Thyroid gland (tissue), 4 donors: ENCODE data around the gene CHAC1. TPM values are rescaled to one million over a fixed set of nuclear protein-coding genes. Genes with fewer than 3 reads are reported as not detected.

ENCODE experiments used
- DNase-seq, 2 donors: peaks; one replicate each; pipeline ENCODE4 v3.0.0-alpha.2; 2019
- H3K27ac ChIP-seq, 3 donors: fragments of 200-600 bp; sonication (generic); 1 replicate in 2 of 3; 2 replicates in 1 of 3; pipeline ENCODE4 v1.5.1; 2016 to 2019; ENCODE audit warnings: mild to moderate bottlenecking in 1 of 3, moderate library complexity in 1 of 3
- H3K27me3 ChIP-seq: fragments of 200-600 bp; sonication (generic); one replicate; pipeline ENCODE4 v1.5.1; 2019
- H3K36me3 ChIP-seq, 2 donors: fragments of 200-600 bp; sonication (generic); one replicate each; pipeline ENCODE4 v1.5.1; 2016 to 2019
- H3K4me1 ChIP-seq, 2 donors: fragments of 200-600 bp; sonication (generic); one replicate each; pipeline ENCODE4 v1.5.1; 2017 to 2019
- H3K4me3 ChIP-seq, 3 donors: fragments of 200-600 bp; sonication (generic); replicated peaks in 1 of 3; 1 replicate in 2 of 3; 2 replicates in 1 of 3; pipeline ENCODE4 v1.5.1; 2016; ENCODE audit warnings: mild to moderate bottlenecking in 1 of 3
- H3K9me3 ChIP-seq: fragments of 200-600 bp; sonication (generic); one replicate; pipeline ENCODE4 v1.5.1; 2017
- CTCF ChIP-seq, 6 experiments: fragments of 200-600 bp in 3 of 6; fragments of 450-650 bp in 3 of 6; sonication (generic) in 3 of 6; IDR thresholded peaks; one replicate each; pipeline ENCODE4 v1.5.1; 2016 to 2019; ENCODE audit warnings: antibody characterized with exemption in 6 of 6, mild to moderate bottlenecking in 2 of 6, inconsistent platforms in 1 of 6, moderate library complexity in 1 of 6
- POLR2A ChIP-seq, 2 donors: fragments of 450-650 bp; IDR thresholded peaks; one replicate each; pipeline ENCODE4 v1.6.1; 2017; ENCODE audit warnings: antibody characterized with exemption in 2 of 2, mild to moderate bottlenecking in 2 of 2, moderate library complexity in 1 of 2
- WGBS, 2 donors: methylation state at CpG; one replicate each; pipeline ENCODE4 v1.1.5; 2017; 5-methylcytosine and 5-hydroxymethylcytosine counted together
- intact Hi-C: fragments of 100-400 bp; cut with DNase I; formaldehyde crosslinking; loops from one replicate; pipeline ENCODE4 v1.15.1; 2023
- total RNA-seq, 4 donors: library from RNA; depleted of rRNA; stranded (reverse); fragments of >200 nt; gene quantifications; one replicate each; pipeline ENCODE4 v1.2.3, GENCODE V29; 2016

The CHAC1 gene
- total RNA-seq, 4 donors from 2014 or later, result 1.1 to 3.1 (median 1.8) TPM

GRCh38 chr15:40982855-40983254, 29.6 kb downstream of the CHAC1 start:
- H3K4me3 ChIP-seq, result no peak overlapping the region
- DNase-seq, result no peak
- H3K36me3 ChIP-seq, result peaks cover 89 to 91% of the 10 kb centered on the region in 2 donors
- WGBS, 2 donors, result 83 to 93% methylated on average over 13 of the region's 13 CpGs
- no peaks in the 10 kb centered on the region for H3K4me1 ChIP-seq
- no peaks in the 10 kb centered on the region for H3K9me3 ChIP-seq
- no peaks in the 10 kb centered on the region for H3K27me3 ChIP-seq
- H3K27ac ChIP-seq, result no peak overlapping the region
- intact Hi-C loops, result no loop called here
- no peak for TF ChIP-seq POLR2A (IDR thresholded peaks at IDR 0.05)
- TF ChIP-seq CTCF (IDR thresholded peaks at IDR 0.05), result no peak

- WGBS, 2 donors, result 95 to 96% methylated on average over 5 of the region's 5 CpGs
- TF ChIP-seq POLR2A (IDR thresholded peaks at IDR 0.05), result no peak
- no peak for TF ChIP-seq CTCF (IDR thresholded peaks at IDR 0.05)
- Histone ChIP-seq H3K36me3 (peaks cover 79% of the 10 kb centered on the region in 2 donors), H3K4me1 (no peaks in the 10 kb centered on the region), H3K27me3 (no peaks in the 10 kb centered on the region), H3K9me3 (no peaks in the 10 kb centered on the region), H3K27ac (no peak overlapping the region), H3K4me3 (no peak overlapping the region)
- DNase-seq, result no peak
- intact Hi-C loops, result no loop called here
Measured at GRCh38 chr15:40984406-40984805, 31.1 kb downstream of the CHAC1 start.

GRCh38 chr15:40984964-40985363, 31.7 kb downstream of the CHAC1 start:
- H3K27ac ChIP-seq, result no peak overlapping the region
- peaks cover 73 to 74% of the 10 kb centered on the region in 2 donors for H3K36me3 ChIP-seq
- WGBS, 2 donors, result 97 to 98% methylated on average over 4 of the region's 4 CpGs
- TF ChIP-seq CTCF (IDR thresholded peaks at IDR 0.05), result no peak
- TF ChIP-seq POLR2A (IDR thresholded peaks at IDR 0.05), result no peak
- H3K4me1 ChIP-seq, result no peaks in the 10 kb centered on the region
- H3K4me3 ChIP-seq, result no peak overlapping the region
- intact Hi-C loops, result no loop called here
- no peaks in the 10 kb centered on the region for H3K27me3 ChIP-seq
- DNase-seq, result no peak
- no peaks in the 10 kb centered on the region for H3K9me3 ChIP-seq

GRCh38 chr15:40985541-40986330, 32.5 kb downstream of the CHAC1 start:
- Histone ChIP-seq H3K4me1 (no peaks in the 10 kb centered on the region), H3K4me3 (no peak overlapping the region), H3K9me3 (no peaks in the 10 kb centered on the region), H3K36me3 (peaks cover 66% of the 10 kb centered on the region in 2 donors), H3K27ac (no peak overlapping the region), H3K27me3 (no peaks in the 10 kb centered on the region)
- WGBS, 2 donors, result 89 to 95% methylated on average over 6 of the region's 6 CpGs
- no peak for TF ChIP-seq POLR2A (IDR thresholded peaks at IDR 0.05)
- TF ChIP-seq CTCF (IDR thresholded peaks at IDR 0.05), result no peak
- DNase-seq, result no peak
- intact Hi-C loops, result no loop called here

- WGBS, 2 donors, result 88 to 89% methylated on average over 7 of the region's 7 CpGs
Measured at GRCh38 chr15:40986820-40987219, 33.5 kb downstream of the CHAC1 start.

More at GRCh38 chr15:40986820-40987219, 33.5 kb downstream of the CHAC1 start:
- Histone ChIP-seq H3K9me3 (no peaks in the 10 kb centered on the region), H3K27ac (no peak overlapping the region), H3K36me3 (peaks cover 57 to 61% of the 10 kb centered on the region in 2 donors), H3K4me1 (no peaks in the 10 kb centered on the region), H3K4me3 (no peak overlapping the region), H3K27me3 (no peaks in the 10 kb centered on the region)
- intact Hi-C loops, result no loop called here
- TF ChIP-seq CTCF (IDR thresholded peaks at IDR 0.05) (no peak), POLR2A (IDR thresholded peaks at IDR 0.05) (no peak)
- no peak for DNase-seq
